ENCODE measurements around the gene PRDM2. TPM values are rescaled to one million over a fixed set of nuclear protein-coding genes. Genes with fewer than 3 reads are reported as not detected.

The PRDM2 gene
- total RNA-seq, 1 donor from 2014 or later = 44.3 TPM

GRCh38 chr1:13775916-13776315 lies 75.9 kb downstream of the PRDM2 start:
- no peak overlapping the region for H3K27ac Mint-ChIP-seq
- H3K4me3 Mint-ChIP-seq (ENCODE audit: low read depth) = no peak overlapping the region
- DNase-seq (ENCODE audit: low spot score, unreplicated experiment) = no peak
- no peak for TF ChIP-seq CTCF (IDR thresholded peaks at IDR 0.05; ENCODE audit: unreplicated experiment)
- H3K27me3 Mint-ChIP-seq = no peaks in the 10 kb centered on the region
- H3K36me3 Mint-ChIP-seq (ENCODE audit: insufficient read depth) = peaks cover 16% of the 10 kb centered on the region
- H3K9me3 Mint-ChIP-seq (ENCODE audit: low read depth) = no peaks in the 10 kb centered on the region
- peaks cover 7% of the 10 kb centered on the region for H3K4me1 Mint-ChIP-seq (ENCODE audit: low read depth)

GRCh38 chr1:13778431-13778830 lies 78.4 kb downstream of the PRDM2 start:
- no peak for DNase-seq (ENCODE audit: low spot score, unreplicated experiment)
- Mint-ChIP-seq H3K27ac (no peak overlapping the region), H3K36me3 (ENCODE audit: insufficient read depth) (peaks cover 20% of the 10 kb centered on the region)

GRCh38 chr1:13779930-13780329 lies 79.9 kb downstream of the PRDM2 start:
- no peak for TF ChIP-seq CTCF (IDR thresholded peaks at IDR 0.05; ENCODE audit: unreplicated experiment)
- Mint-ChIP-seq H3K4me3 (ENCODE audit: low read depth) (no peak overlapping the region), H3K27ac (no peak overlapping the region), H3K36me3 (ENCODE audit: insufficient read depth) (peaks cover 19% of the 10 kb centered on the region), H3K27me3 (no peaks in the 10 kb centered on the region), H3K4me1 (ENCODE audit: low read depth) (peaks cover 12% of the 10 kb centered on the region), H3K9me3 (ENCODE audit: low read depth) (no peaks in the 10 kb centered on the region)
- DNase-seq (ENCODE audit: low spot score, unreplicated experiment) = no peak

More at GRCh38 chr1:13778431-13778830, 78.4 kb downstream of the PRDM2 start:
- Mint-ChIP-seq H3K4me1 (ENCODE audit: low read depth) (peaks cover 4% of the 10 kb centered on the region), H3K4me3 (ENCODE audit: low read depth) (no peak overlapping the region), H3K9me3 (ENCODE audit: low read depth) (no peaks in the 10 kb centered on the region), H3K27me3 (no peaks in the 10 kb centered on the region)
- no peak for TF ChIP-seq CTCF (IDR thresholded peaks at IDR 0.05; ENCODE audit: unreplicated experiment)

- Mint-ChIP-seq H3K27ac (no peak overlapping the region), H3K9me3 (ENCODE audit: low read depth) (no peaks in the 10 kb centered on the region), H3K27me3 (no peaks in the 10 kb centered on the region), H3K36me3 (ENCODE audit: insufficient read depth) (peaks cover 19% of the 10 kb centered on the region), H3K4me1 (ENCODE audit: low read depth) (peaks cover 12% of the 10 kb centered on the region), H3K4me3 (ENCODE audit: low read depth) (no peak overlapping the region)
- no peak for DNase-seq (ENCODE audit: low spot score, unreplicated experiment)
- TF ChIP-seq CTCF (IDR thresholded peaks at IDR 0.05; ENCODE audit: unreplicated experiment) = no peak
Observed at GRCh38 chr1:13780780-13781179, 80.8 kb downstream of the PRDM2 start.

DNA sequence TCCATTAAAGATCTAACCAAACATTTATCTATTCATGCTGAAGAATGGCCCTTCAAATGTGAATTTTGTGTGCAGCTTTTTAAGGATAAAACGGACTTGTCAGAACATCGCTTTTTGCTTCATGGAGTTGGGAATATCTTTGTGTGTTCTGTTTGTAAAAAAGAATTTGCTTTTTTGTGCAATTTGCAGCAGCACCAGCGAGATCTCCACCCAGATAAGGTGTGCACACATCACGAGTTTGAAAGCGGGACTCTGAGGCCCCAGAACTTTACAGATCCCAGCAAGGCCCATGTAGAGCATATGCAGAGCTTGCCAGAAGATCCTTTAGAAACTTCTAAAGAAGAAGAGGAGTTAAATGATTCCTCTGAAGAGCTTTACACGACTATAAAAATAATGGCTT lies 81.2 kb downstream of the PRDM2 start:
- H3K36me3 Mint-ChIP-seq (ENCODE audit: insufficient read depth) = peaks cover 20% of the 10 kb centered on the region
- no peak overlapping the region for H3K4me3 Mint-ChIP-seq (ENCODE audit: low read depth)
- no peak for DNase-seq (ENCODE audit: low spot score, unreplicated experiment)
- H3K9me3 Mint-ChIP-seq (ENCODE audit: low read depth) = no peaks in the 10 kb centered on the region
- H3K4me1 Mint-ChIP-seq (ENCODE audit: low read depth) = peaks cover 12% of the 10 kb centered on the region
- H3K27me3 Mint-ChIP-seq = no peaks in the 10 kb centered on the region
- TF ChIP-seq CTCF (IDR thresholded peaks at IDR 0.05; ENCODE audit: unreplicated experiment) = no peak
- H3K27ac Mint-ChIP-seq = no peak overlapping the region
